Subcutaneous adipose tissue (tissue), 4 donors: ENCODE data around the gene DNAI7. TPM values are rescaled to one million over a fixed set of nuclear protein-coding genes. Genes with fewer than 3 reads are reported as not detected.

Experiments used
- CTCF ChIP-seq: fragments of 450-650 bp; IDR thresholded peaks from one replicate; pipeline ENCODE4 v1.5.1; 2016; ENCODE audit warnings: low read depth, mild to moderate bottlenecking, control low read depth, antibody characterized with exemption, moderate library complexity
- total RNA-seq, 4 donors: library from RNA; depleted of rRNA; stranded (reverse); fragments of >200 nt; gene quantifications; one replicate each; pipeline ENCODE4 v1.1.0, GENCODE V29; 2016

DNAI7 gene
- total RNA-seq, 4 donors from 2014 or later = 0.34 to 0.44 TPM; not detected in 2

- no peak for TF ChIP-seq CTCF
Measured at GRCh38 chr12:25194214-25194613, 746 bp downstream of the DNAI7 start.

- no peak for TF ChIP-seq CTCF
Measured at GRCh38 chr12:25190793-25191192, 4.2 kb downstream of the DNAI7 start.

GRCh38 chr12:25189656-25190055, 5.3 kb downstream of the DNAI7 start:
- TF ChIP-seq CTCF = no peak

- no peak for TF ChIP-seq CTCF
Measured at GRCh38 chr12:25187781-25188180, 7.2 kb downstream of the DNAI7 start.

GRCh38 chr12:25186788-25187402, 8.1 kb downstream of the DNAI7 start:
- no peak for TF ChIP-seq CTCF

GRCh38 chr12:25186038-25186787, 8.7 kb downstream of the DNAI7 start:
- no peak for TF ChIP-seq CTCF

GRCh38 chr12:25184132-25184531, 10.8 kb downstream of the DNAI7 start:
- TF ChIP-seq CTCF = no peak
